CD8-positive, alpha-beta memory T cell (primary cell): ENCODE measurements around the gene PAK1. TPM values are rescaled to one million over a fixed set of nuclear protein-coding genes. Genes with fewer than 3 reads are reported as not detected.
"Not testable (repeated sequence)": the region's sequence is repeated elsewhere in the genome, so short reads cannot be mapped to it uniquely, and the experiment has no call there.

Experiments used
- CTCF ChIA-PET: fragments of 350-600 bp; sonication (Branson Sonifier 250); formaldehyde crosslinking; loops from one replicate; lab custom pipeline; 2021; ENCODE audit warnings: antibody characterized with exemption; lab: Charles Lee
- POLR2A ChIA-PET: fragments of 350-600 bp; sonication (Branson Sonifier 250); formaldehyde crosslinking; loops from one replicate; lab custom pipeline; 2021; ENCODE audit warnings: antibody characterized with exemption; lab: Charles Lee
- DNase-seq, 5 donors: peaks; one replicate each; pipeline versions ENCODE4 v3.0.0 to v3.0.0-alpha.2; 2020 to 2022; ENCODE audit warnings: mixed read lengths in 1 of 5
- H3K27ac ChIP-seq: one replicate; pipeline ENCODE4 v1.7.0; 2013; ENCODE audit warnings: low read depth, mild to moderate bottlenecking, low read length, moderate library complexity
- H3K27me3 ChIP-seq: 2 replicates; pipeline ENCODE4 v1.7.0; 2013; ENCODE audit warnings: low read length, mild to moderate bottlenecking; ENCODE audit not compliant: insufficient read depth, poor library complexity, severe bottlenecking
- H3K36me3 ChIP-seq: 2 replicates; pipeline ENCODE4 v1.7.0; 2013; ENCODE audit warnings: mild to moderate bottlenecking, low read length, moderate library complexity; ENCODE audit not compliant: insufficient read depth
- H3K4me1 ChIP-seq: 2 replicates; pipeline ENCODE4 v1.7.0; 2013; ENCODE audit warnings: mild to moderate bottlenecking, low read length, moderate library complexity; ENCODE audit not compliant: insufficient read depth
- H3K4me3 ChIP-seq: 2 replicates; pipeline ENCODE4 v1.7.0; 2013; ENCODE audit warnings: mild to moderate bottlenecking, low read length
- H3K9me3 ChIP-seq: 2 replicates; pipeline ENCODE4 v1.7.0; 2013; ENCODE audit warnings: mild to moderate bottlenecking, low read length
- H3K27ac Mint-ChIP-seq, 8 donors: one replicate each; pipeline ENCODE4 v1.8.0; 2020 to 2021; ENCODE audit warnings: mixed read lengths in 8 of 8, mild to moderate bottlenecking in 6 of 8, inconsistent platforms in 3 of 8, moderate library complexity in 3 of 8
- H3K27me3 Mint-ChIP-seq, 2 donors: one replicate each; pipeline ENCODE4 v1.8.0; 2020 to 2021; ENCODE audit warnings: mixed read lengths in 2 of 2, mild to moderate bottlenecking in 1 of 2, moderate library complexity in 1 of 2
- H3K36me3 Mint-ChIP-seq, 3 donors: one replicate each; pipeline ENCODE4 v1.8.0; 2020 to 2021; ENCODE audit warnings: mixed read lengths in 3 of 3, inconsistent platforms in 1 of 3, mild to moderate bottlenecking in 1 of 3
- H3K4me1 Mint-ChIP-seq, 3 donors: one replicate each; pipeline ENCODE4 v1.8.0; 2020 to 2021; ENCODE audit warnings: mixed read lengths in 3 of 3, inconsistent platforms in 1 of 3, mild to moderate bottlenecking in 1 of 3
- H3K4me3 Mint-ChIP-seq, 7 donors: one replicate each; pipeline ENCODE4 v1.8.0; 2020 to 2021; ENCODE audit warnings: mixed read lengths in 7 of 7, mild to moderate bottlenecking in 6 of 7, moderate library complexity in 4 of 7, inconsistent platforms in 2 of 7
- H3K9me3 Mint-ChIP-seq, 5 donors: one replicate each; pipeline ENCODE4 v1.8.0; 2020 to 2022; ENCODE audit warnings: mixed read lengths in 5 of 5, mild to moderate bottlenecking in 3 of 5, moderate library complexity in 2 of 5, inconsistent platforms in 1 of 5
- polyA plus RNA-seq: library from polyadenylated mRNA; unstranded; fragments of 300-500 nt; fragmentation: Illumina TruSeq; gene quantifications from one replicate; pipeline ENCODE4 v1.2.3, GENCODE V29; 2021
- total RNA-seq, 2 experiments: library from RNA; stranded (reverse); gene quantifications; one replicate each; pipeline ENCODE4 v1.2.3, GENCODE V29; 2021

The PAK1 gene
- total and polyA plus RNA-seq, 3 experiments from 2014 or later = 9.3 to 32.1 (median 25.9) TPM

GRCh38 chr11:77383349-77383748, 90.5 kb downstream of the PAK1 start:
- H3K4me3 ChIP-seq, H3K4me3 Mint-ChIP-seq, H3K27ac Mint-ChIP-seq, H3K4me1 ChIP-seq, POLR2A ChIA-PET, H3K9me3 ChIP-seq, H3K27me3 Mint-ChIP-seq, H3K36me3 ChIP-seq, CTCF ChIA-PET, H3K27me3 ChIP-seq, DNase-seq, H3K4me1 Mint-ChIP-seq, H3K27ac ChIP-seq, H3K9me3 Mint-ChIP-seq: not testable (repeated sequence)
- H3K36me3 Mint-ChIP-seq = peaks cover 5 to 29% (median 21%) of the 10 kb centered on the region in 3 donors

- H3K4me1 Mint-ChIP-seq = no peaks in the 10 kb centered on the region
- H3K36me3 Mint-ChIP-seq = peaks cover 5 to 36% (median 21%) of the 10 kb centered on the region in 3 donors
- no peaks in the 10 kb centered on the region for H3K36me3 ChIP-seq
- no peaks in the 10 kb centered on the region for H3K27me3 Mint-ChIP-seq
- H3K4me3 Mint-ChIP-seq = no peak overlapping the region
- no peak overlapping the region for H3K27ac ChIP-seq
- ChIA-PET POLR2A (no interaction called here), CTCF (no interaction called here)
- no peaks in the 10 kb centered on the region for H3K9me3 ChIP-seq
- no peak overlapping the region for H3K4me3 ChIP-seq
- H3K4me1 ChIP-seq = no peaks in the 10 kb centered on the region
- H3K27me3 ChIP-seq = no peaks in the 10 kb centered on the region
- H3K27ac Mint-ChIP-seq = peak overlapping the region in 1 of 8 donors; percentile 51
- no peak for DNase-seq
- H3K9me3 Mint-ChIP-seq = no peaks in the 10 kb centered on the region
Observed at GRCh38 chr11:77381729-77382665, 91.9 kb downstream of the PAK1 start.

- DNase-seq = no peak
- POLR2A ChIA-PET = no interaction called here
- H3K27me3 Mint-ChIP-seq = no peaks in the 10 kb centered on the region
- Histone ChIP-seq H3K4me1 (no peaks in the 10 kb centered on the region), H3K36me3 (no peaks in the 10 kb centered on the region), H3K27ac (no peak overlapping the region), H3K9me3 (no peaks in the 10 kb centered on the region), H3K4me3 (no peak overlapping the region), H3K27me3 (no peaks in the 10 kb centered on the region)
- CTCF ChIA-PET = no interaction called here
- H3K36me3 Mint-ChIP-seq = peaks cover 5 to 43% (median 27%) of the 10 kb centered on the region in 3 donors
- peak overlapping the region in 1 of 8 donors; percentile 78 for H3K27ac Mint-ChIP-seq
- no peak overlapping the region for H3K4me3 Mint-ChIP-seq
- H3K9me3 Mint-ChIP-seq = no peaks in the 10 kb centered on the region
- no peaks in the 10 kb centered on the region for H3K4me1 Mint-ChIP-seq
Observed at GRCh38 chr11:77379934-77380333, 94.0 kb downstream of the PAK1 start.

DNA sequence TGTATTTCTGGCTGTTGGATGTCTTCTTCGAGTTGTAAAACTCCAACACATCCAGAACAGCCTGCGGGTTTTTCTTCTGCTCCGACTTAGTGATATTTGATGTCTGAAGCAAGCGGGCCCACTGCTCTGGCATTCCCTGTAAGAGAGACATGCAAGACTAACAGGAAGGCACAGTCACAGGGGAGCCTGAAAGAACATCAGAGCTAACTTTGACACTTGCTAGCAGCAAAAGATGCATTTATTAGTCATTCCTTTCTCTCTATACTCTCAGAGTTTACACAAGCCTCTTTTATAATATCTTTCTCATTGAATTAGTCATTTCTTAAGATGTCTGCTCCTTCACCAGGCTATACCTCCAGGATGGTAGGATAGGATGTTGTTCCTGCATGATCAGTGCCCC, 94.6 kb downstream of the PAK1 start:
- no peaks in the 10 kb centered on the region for H3K27me3 Mint-ChIP-seq
- H3K36me3 Mint-ChIP-seq = peaks cover 5 to 43% (median 24%) of the 10 kb centered on the region in 3 donors
- H3K4me3 ChIP-seq = no peak overlapping the region
- H3K27ac ChIP-seq = no peak overlapping the region
- H3K36me3 ChIP-seq = peaks cover 3% of the 10 kb centered on the region
- H3K9me3 Mint-ChIP-seq = no peaks in the 10 kb centered on the region
- no peaks in the 10 kb centered on the region for H3K9me3 ChIP-seq
- no peaks in the 10 kb centered on the region for H3K4me1 Mint-ChIP-seq
- ChIA-PET CTCF (no interaction called here), POLR2A (no interaction called here)
- H3K4me3 Mint-ChIP-seq = no peak overlapping the region
- peak overlapping the region in 2 of 8 donors; percentile 66 to 78 for H3K27ac Mint-ChIP-seq
- no peak for DNase-seq
- H3K27me3 ChIP-seq = no peaks in the 10 kb centered on the region
- H3K4me1 ChIP-seq = no peaks in the 10 kb centered on the region

DNA sequence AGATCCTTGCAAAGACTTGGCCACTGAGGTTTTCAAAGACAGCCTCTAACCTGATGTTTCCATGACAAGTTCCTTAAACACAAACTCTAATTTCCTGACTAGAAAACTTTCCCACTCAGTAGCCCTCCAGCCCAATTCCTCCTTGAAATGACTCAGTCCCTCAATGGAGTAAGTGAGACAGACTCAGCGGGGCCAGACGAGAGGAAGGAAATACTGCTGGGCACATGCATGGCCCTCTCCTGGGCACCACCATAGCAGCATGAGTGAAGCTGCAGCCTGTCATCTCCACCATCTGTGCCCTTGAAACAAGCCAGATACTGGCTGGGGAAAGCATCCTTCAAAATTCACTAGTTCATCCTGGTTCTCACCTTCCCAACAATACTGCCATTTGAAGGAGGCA, 96.2 kb downstream of the PAK1 start:
- ChIA-PET CTCF (no interaction called here), POLR2A (no interaction called here)

DNA sequence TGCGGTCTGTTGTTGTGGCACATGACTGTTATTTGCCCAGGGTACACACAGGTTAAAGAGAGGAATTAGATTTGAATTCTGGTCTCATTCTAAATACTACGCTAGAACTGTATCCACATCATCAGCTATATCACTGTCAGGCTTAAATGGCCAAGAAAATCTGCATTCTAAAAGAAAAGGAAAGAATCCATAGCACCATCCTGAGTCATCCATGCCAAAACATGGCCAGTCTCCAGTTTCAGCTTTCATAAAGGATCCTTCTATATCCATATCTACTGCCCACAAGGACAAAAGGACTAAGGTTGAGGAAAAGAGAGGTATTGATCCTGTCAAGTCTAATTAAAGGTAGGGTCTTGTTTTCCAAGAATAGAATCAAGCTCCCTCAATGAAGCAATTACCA, 98.8 kb downstream of the PAK1 start:
- Mint-ChIP-seq H3K9me3 (no peaks in the 10 kb centered on the region), H3K36me3 (peaks cover 5 to 46% (median 21%) of the 10 kb centered on the region in 3 donors), H3K4me3 (no peak overlapping the region), H3K27me3 (no peaks in the 10 kb centered on the region), H3K27ac (no peak overlapping the region), H3K4me1 (no peaks in the 10 kb centered on the region)
- H3K4me1 ChIP-seq = no peaks in the 10 kb centered on the region
- H3K9me3 ChIP-seq = no peaks in the 10 kb centered on the region
- no peak for DNase-seq
- peaks cover 5% of the 10 kb centered on the region for H3K36me3 ChIP-seq
- no peaks in the 10 kb centered on the region for H3K27me3 ChIP-seq
- ChIA-PET POLR2A (no interaction called here), CTCF (no interaction called here)
- no peak overlapping the region for H3K27ac ChIP-seq
- H3K4me3 ChIP-seq = no peak overlapping the region

More for the DNA sequence above, 96.2 kb downstream of the PAK1 start:
- no peaks in the 10 kb centered on the region for H3K4me1 ChIP-seq
- Mint-ChIP-seq H3K27ac (no peak overlapping the region), H3K4me3 (no peak overlapping the region), H3K27me3 (no peaks in the 10 kb centered on the region), H3K4me1 (no peaks in the 10 kb centered on the region), H3K36me3 (peaks cover 5 to 46% (median 24%) of the 10 kb centered on the region in 3 donors), H3K9me3 (no peaks in the 10 kb centered on the region)
- H3K36me3 ChIP-seq = peaks cover 5% of the 10 kb centered on the region
- no peaks in the 10 kb centered on the region for H3K9me3 ChIP-seq
- DNase-seq = no peak
- H3K27ac ChIP-seq = no peak overlapping the region
- no peak overlapping the region for H3K4me3 ChIP-seq
- H3K27me3 ChIP-seq = no peaks in the 10 kb centered on the region

DNA sequence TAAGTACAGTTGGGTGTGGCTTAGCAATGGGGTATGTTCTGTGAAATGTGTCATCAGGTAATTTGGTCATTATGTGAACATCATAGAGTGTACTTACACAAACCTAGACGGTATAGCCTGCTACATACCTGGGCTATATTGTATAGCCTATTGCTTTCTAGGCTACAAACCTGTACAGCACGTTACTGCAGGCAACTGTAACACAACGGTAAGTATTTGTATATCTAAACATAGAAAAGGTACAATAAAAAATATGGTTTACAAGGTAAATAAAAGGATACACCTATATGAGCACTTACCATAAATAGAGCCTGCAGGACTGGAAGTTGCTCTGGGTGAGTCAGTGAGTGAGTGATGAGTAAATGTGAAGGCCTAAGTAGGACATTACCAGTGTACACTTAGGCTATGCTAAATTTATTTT, 99.3 kb downstream of the PAK1 start:
- no peaks in the 10 kb centered on the region for H3K4me1 ChIP-seq
- H3K36me3 ChIP-seq = peaks cover 5% of the 10 kb centered on the region
- H3K27me3 ChIP-seq = no peaks in the 10 kb centered on the region
- ChIA-PET CTCF (no interaction called here), POLR2A (no interaction called here)
- H3K36me3 Mint-ChIP-seq = peaks cover 5 to 43% (median 25%) of the 10 kb centered on the region in 3 donors
- H3K27me3 Mint-ChIP-seq = no peaks in the 10 kb centered on the region
- H3K9me3 ChIP-seq = no peaks in the 10 kb centered on the region
- no peak for DNase-seq
- no peak overlapping the region for H3K4me3 ChIP-seq
- H3K9me3 Mint-ChIP-seq = no peaks in the 10 kb centered on the region
- no peak overlapping the region for H3K4me3 Mint-ChIP-seq
- H3K27ac Mint-ChIP-seq = no peak overlapping the region
- H3K4me1 Mint-ChIP-seq = no peaks in the 10 kb centered on the region
- no peak overlapping the region for H3K27ac ChIP-seq

- no peaks in the 10 kb centered on the region for H3K9me3 Mint-ChIP-seq
- no peak for DNase-seq
- H3K9me3 ChIP-seq = no peaks in the 10 kb centered on the region
- H3K4me1 Mint-ChIP-seq = no peaks in the 10 kb centered on the region
- peaks cover under 1 to 38% (median 20%) of the 10 kb centered on the region in 3 donors for H3K36me3 Mint-ChIP-seq
- H3K27me3 Mint-ChIP-seq = no peaks in the 10 kb centered on the region
- ChIA-PET POLR2A (no interaction called here), CTCF (no interaction called here)
- H3K27ac Mint-ChIP-seq = no peak overlapping the region
- peaks cover 5% of the 10 kb centered on the region for H3K36me3 ChIP-seq
- H3K27ac ChIP-seq = no peak overlapping the region
- no peaks in the 10 kb centered on the region for H3K4me1 ChIP-seq
- no peak overlapping the region for H3K4me3 Mint-ChIP-seq
- no peaks in the 10 kb centered on the region for H3K27me3 ChIP-seq
- H3K4me3 ChIP-seq = no peak overlapping the region
Observed at GRCh38 chr11:77374108-77374507, 99.8 kb downstream of the PAK1 start.
